HepG2 (cell line): ENCODE data around the gene CMTM1. TPM values are rescaled to one million over a fixed set of nuclear protein-coding genes. Genes with fewer than 3 reads are reported as not detected.

Experiments
- ARNT ChIP-seq: fragments of 450-650 bp; IDR thresholded peaks from 2 replicates; pipeline ENCODE4 v1.6.1; 2017
- BRD4 ChIP-seq: sonication (generic); formaldehyde crosslinking; IDR thresholded peaks from 2 replicates; pipeline ENCODE4 v1.4.0; 2020; ENCODE audit warnings: missing genetic modification reagents
- DPF2 ChIP-seq: sonication (generic); formaldehyde crosslinking; IDR thresholded peaks from 2 replicates; pipeline ENCODE4 v1.4.0; 2020; ENCODE audit warnings: mild to moderate bottlenecking, low read depth, missing genetic modification reagents, borderline replicate concordance
- EHMT2 ChIP-seq: fragments of 200-600 bp; sonication (generic); IDR thresholded peaks from 2 replicates; pipeline ENCODE4 v1.7.0; 2017; ENCODE audit warnings: antibody characterized with exemption, low read depth, low read length, borderline replicate concordance
- FIP1L1 ChIP-seq: fragments of 200-400 bp; formaldehyde crosslinking; IDR thresholded peaks from 2 replicates; pipeline ENCODE4 v1.6.1; 2018; ENCODE audit warnings: low read depth, mild to moderate bottlenecking, low read length, moderate library complexity, borderline replicate concordance; ENCODE audit not compliant: insufficient read depth
- FLYWCH1 ChIP-seq: sonication (generic); formaldehyde crosslinking; IDR thresholded peaks from 2 replicates; pipeline ENCODE4 v1.8.1; 2023; ENCODE audit warnings: mild to moderate bottlenecking, missing genetic modification reagents
- HOXA7 ChIP-seq: sonication (generic); formaldehyde crosslinking; IDR thresholded peaks from 2 replicates; pipeline ENCODE4 v1.8.1; 2022; ENCODE audit warnings: mild to moderate bottlenecking, missing genetic modification reagents, moderate library complexity
- JUND ChIP-seq: sonication (generic); formaldehyde crosslinking; IDR thresholded peaks from 2 replicates; pipeline ENCODE4 v1.8.0; 2022; ENCODE audit warnings: mild to moderate bottlenecking, missing genetic modification reagents
- MAFG ChIP-seq: sonication (generic); formaldehyde crosslinking; IDR thresholded peaks from 2 replicates; pipeline ENCODE4 v1.5.1; 2020; ENCODE audit warnings: mild to moderate bottlenecking, missing genetic modification reagents
- MBNL3 ChIP-seq: fragments of 250-450 bp; sonication (Bioruptor Pico); conservative IDR thresholded peaks from 2 replicates; pipeline ENCODE4 v1.8.0; 2022; ENCODE audit warnings: mild to moderate bottlenecking, inconsistent platforms
- NCOA1 ChIP-seq: sonication (generic); formaldehyde crosslinking; IDR thresholded peaks from 2 replicates; pipeline ENCODE4 v1.9.0; 2021; ENCODE audit warnings: missing genetic modification reagents
- NFYB ChIP-seq: sonication (generic); formaldehyde crosslinking; IDR thresholded peaks from 2 replicates; pipeline ENCODE4 v1.4.0; 2020; ENCODE audit warnings: missing genetic modification reagents
- PHF5A ChIP-seq: IDR thresholded peaks from one replicate; pipeline ENCODE4 v1.6.1; 2018; ENCODE audit warnings: low read depth, missing genetic modification reagents; ENCODE audit not compliant: unreplicated experiment
- POLR2G ChIP-seq: fragments of 200-400 bp; formaldehyde crosslinking; IDR thresholded peaks from 2 replicates; pipeline ENCODE4 v1.6.1; 2018; ENCODE audit warnings: mild to moderate bottlenecking, low read depth, low read length, moderate library complexity
- RAD51 ChIP-seq: fragments of 450-650 bp; IDR thresholded peaks from 2 replicates; pipeline ENCODE4 v1.6.1; 2016; ENCODE audit warnings: borderline replicate concordance
- REXO4 ChIP-seq: sonication (generic); formaldehyde crosslinking; IDR thresholded peaks from 2 replicates; pipeline ENCODE4 v1.8.0; 2022; ENCODE audit warnings: missing genetic modification reagents, mild to moderate bottlenecking, borderline replicate concordance
- SATB2 ChIP-seq: sonication (generic); formaldehyde crosslinking; IDR thresholded peaks from 2 replicates; pipeline ENCODE4 v1.5.0; 2020; ENCODE audit warnings: missing genetic modification reagents
- ZKSCAN8 ChIP-seq: IDR thresholded peaks from 2 replicates; pipeline ENCODE4 v1.6.1; 2016; ENCODE audit warnings: borderline replicate concordance, missing genetic modification reagents, missing compliant biosample characterization
- ZNF782 ChIP-seq: sonication (generic); formaldehyde crosslinking; IDR thresholded peaks from 2 replicates; pipeline ENCODE4 v1.4.0; 2020; ENCODE audit warnings: missing genetic modification reagents, mild to moderate bottlenecking, borderline replicate concordance
- ZNF850 ChIP-seq: sonication (generic); formaldehyde crosslinking; conservative IDR thresholded peaks from 2 replicates; pipeline ENCODE4 v1.9.0; 2021; ENCODE audit warnings: mild to moderate bottlenecking, missing genetic modification reagents
- ZNF883 ChIP-seq: sonication (generic); formaldehyde crosslinking; IDR thresholded peaks from 2 replicates; pipeline ENCODE4 v1.5.1; 2020; ENCODE audit warnings: mild to moderate bottlenecking, missing genetic modification reagents; ENCODE audit errors: not compliant biosample characterization
- ZSCAN22 ChIP-seq: sonication (generic); formaldehyde crosslinking; IDR thresholded peaks from 2 replicates; pipeline ENCODE4 v1.4.0; 2020; ENCODE audit warnings: mild to moderate bottlenecking, missing genetic modification reagents
- polyA plus RNA-seq, 8 experiments: library from polyadenylated mRNA; depleted of rRNA in 3 of 8; stranded (reverse) in 7 of 8; unstranded in 1 of 8; fragments of >200 nt; fragmentation: Illumina TruSeq in 4 of 8; extraction: Trizol in 4 of 8; gene quantifications; 2 replicates each; pipeline versions ENCODE4 v1.2.1 to v1.2.3, GENCODE V29; 2011 to 2016; ENCODE audit warnings: low read depth in 4 of 8, missing spikeins in 1 of 8, mixed read lengths in 1 of 8; ENCODE audit not compliant: insufficient read depth in 1 of 8
- total RNA-seq, 5 experiments: library from RNA; depleted of rRNA; stranded (reverse); fragments of >200 nt; fragmentation: Illumina TruSeq; extraction: Trizol; gene quantifications; 2 replicates each; pipeline ENCODE4 v1.2.3, GENCODE V29; 2016; ENCODE audit warnings: low read depth in 1 of 5
- TF ChIP-seq, protein P1 (sequence below): sonication (generic); formaldehyde crosslinking; IDR thresholded peaks from 2 replicates; pipeline ENCODE4; 2020; ENCODE audit warnings: missing genetic modification reagents, mild to moderate bottlenecking, borderline replicate concordance
- TF ChIP-seq, protein P2 (sequence below): IDR thresholded peaks from 2 replicates; pipeline ENCODE4 v1.6.1; 2012; ENCODE audit warnings: inconsistent platforms
- TF ChIP-seq, protein P3 (sequence below): sonication (generic); formaldehyde crosslinking; IDR thresholded peaks from 2 replicates; pipeline ENCODE4 v1.5.0; 2020; ENCODE audit warnings: mild to moderate bottlenecking, missing genetic modification reagents

The CMTM1 gene
- total and polyA plus RNA-seq, 2 of the 13 experiments (the other 11 are each of a cell fraction or from before 2014, with no cell fraction given) = 1.7 to 2.9 TPM

DNA sequence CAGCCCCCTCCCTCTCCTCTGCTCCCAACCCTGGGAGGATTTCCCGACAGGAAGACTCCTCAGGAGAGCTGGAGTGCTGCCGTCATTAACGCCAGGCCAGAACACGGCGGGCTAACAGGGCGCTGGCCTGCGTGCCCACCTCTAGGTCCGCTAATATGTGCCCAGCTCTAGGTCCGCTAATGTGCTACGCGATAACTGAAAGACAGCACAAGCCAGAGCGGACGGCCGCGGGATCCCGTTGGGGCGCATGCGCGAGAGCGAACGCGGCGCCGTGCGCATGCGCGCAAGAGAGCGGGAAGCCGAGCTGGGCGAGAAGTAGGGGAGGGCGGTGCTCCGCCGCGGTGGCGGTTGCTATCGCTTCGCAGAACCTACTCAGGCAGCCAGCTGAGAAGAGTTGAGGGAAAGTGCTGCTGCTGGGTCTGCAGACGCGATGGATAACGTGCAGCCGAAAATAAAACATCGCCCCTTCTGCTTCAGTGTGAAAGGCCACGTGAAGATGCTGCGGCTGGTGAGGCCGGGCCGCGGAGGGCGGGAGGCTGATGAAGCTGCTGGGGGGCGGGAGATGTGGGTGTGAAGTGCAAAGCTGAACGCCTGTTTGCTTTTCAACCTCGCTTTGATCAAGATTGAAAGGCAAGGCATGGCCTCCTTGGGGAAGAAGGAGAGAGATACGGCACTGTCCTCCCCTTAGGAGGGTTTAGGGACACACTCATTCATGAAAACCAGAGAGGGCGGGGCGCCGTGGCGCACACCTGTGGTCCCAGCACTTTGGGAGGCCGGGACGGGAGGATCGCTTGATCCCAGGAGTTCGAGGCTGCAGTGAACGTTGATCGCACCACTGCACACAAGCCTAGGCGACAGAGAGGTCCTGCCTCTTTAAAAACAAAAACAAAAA, 13.7 kb upstream of the CMTM1 start, which contains the start of gene CKLF (continued):
- TF ChIP-seq JUND (CRISPR knock-in tag) (peak; percentile 39; the same call in 1 of the 2 replicates), NFYB (CRISPR knock-in tag) (peak; percentile 35; the same call in 1 of the 2 replicates), FLYWCH1 (CRISPR knock-in tag) (peak; percentile 99), REXO4 (CRISPR knock-in tag) (peak; percentile 95; the same call in 1 of the 2 replicates), ZNF782 (peak; percentile 99), NCOA1 (CRISPR knock-in tag) (peak; percentile 99), ZSCAN22 (CRISPR knock-in tag) (peak; percentile 84), RAD51 (no peak), SATB2 (CRISPR knock-in tag) (peak; percentile 94; the same call in 1 of the 2 replicates), DPF2 (CRISPR knock-in tag) (no peak), BRD4 (CRISPR knock-in tag) (peak; percentile 65; the same call in 1 of the 2 replicates), ARNT (no peak), MAFG (no peak), HOXA7 (peak; percentile 96; the same call in 1 of the 2 replicates), MBNL3 (CRISPR knock-in tag) (no peak), ZNF883 (CRISPR knock-in tag) (peak; percentile 99), ZKSCAN8 (no peak), PHF5A (CRISPR knock-in tag) (no peak), POLR2G (peak; percentile 94), ZNF850 (CRISPR knock-in tag) (no peak), FIP1L1 (peak; percentile 96; the same call in 1 of the 2 replicates), EHMT2 (peak; percentile 32; the same call in 1 of the 2 replicates)
- TF ChIP-seq, protein P1, sequence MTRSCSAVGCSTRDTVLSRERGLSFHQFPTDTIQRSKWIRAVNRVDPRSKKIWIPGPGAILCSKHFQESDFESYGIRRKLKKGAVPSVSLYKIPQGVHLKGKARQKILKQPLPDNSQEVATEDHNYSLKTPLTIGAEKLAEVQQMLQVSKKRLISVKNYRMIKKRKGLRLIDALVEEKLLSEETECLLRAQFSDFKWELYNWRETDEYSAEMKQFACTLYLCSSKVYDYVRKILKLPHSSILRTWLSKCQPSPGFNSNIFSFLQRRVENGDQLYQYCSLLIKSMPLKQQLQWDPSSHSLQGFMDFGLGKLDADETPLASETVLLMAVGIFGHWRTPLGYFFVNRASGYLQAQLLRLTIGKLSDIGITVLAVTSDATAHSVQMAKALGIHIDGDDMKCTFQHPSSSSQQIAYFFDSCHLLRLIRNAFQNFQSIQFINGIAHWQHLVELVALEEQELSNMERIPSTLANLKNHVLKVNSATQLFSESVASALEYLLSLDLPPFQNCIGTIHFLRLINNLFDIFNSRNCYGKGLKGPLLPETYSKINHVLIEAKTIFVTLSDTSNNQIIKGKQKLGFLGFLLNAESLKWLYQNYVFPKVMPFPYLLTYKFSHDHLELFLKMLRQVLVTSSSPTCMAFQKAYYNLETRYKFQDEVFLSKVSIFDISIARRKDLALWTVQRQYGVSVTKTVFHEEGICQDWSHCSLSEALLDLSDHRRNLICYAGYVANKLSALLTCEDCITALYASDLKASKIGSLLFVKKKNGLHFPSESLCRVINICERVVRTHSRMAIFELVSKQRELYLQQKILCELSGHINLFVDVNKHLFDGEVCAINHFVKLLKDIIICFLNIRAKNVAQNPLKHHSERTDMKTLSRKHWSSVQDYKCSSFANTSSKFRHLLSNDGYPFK (CRISPR knock-in tag) = peak; percentile 94; the same call in 1 of the 2 replicates
- TF ChIP-seq, protein P2, sequence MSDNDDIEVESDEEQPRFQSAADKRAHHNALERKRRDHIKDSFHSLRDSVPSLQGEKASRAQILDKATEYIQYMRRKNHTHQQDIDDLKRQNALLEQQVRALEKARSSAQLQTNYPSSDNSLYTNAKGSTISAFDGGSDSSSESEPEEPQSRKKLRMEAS = peak; percentile 99
- TF ChIP-seq, protein P3, sequence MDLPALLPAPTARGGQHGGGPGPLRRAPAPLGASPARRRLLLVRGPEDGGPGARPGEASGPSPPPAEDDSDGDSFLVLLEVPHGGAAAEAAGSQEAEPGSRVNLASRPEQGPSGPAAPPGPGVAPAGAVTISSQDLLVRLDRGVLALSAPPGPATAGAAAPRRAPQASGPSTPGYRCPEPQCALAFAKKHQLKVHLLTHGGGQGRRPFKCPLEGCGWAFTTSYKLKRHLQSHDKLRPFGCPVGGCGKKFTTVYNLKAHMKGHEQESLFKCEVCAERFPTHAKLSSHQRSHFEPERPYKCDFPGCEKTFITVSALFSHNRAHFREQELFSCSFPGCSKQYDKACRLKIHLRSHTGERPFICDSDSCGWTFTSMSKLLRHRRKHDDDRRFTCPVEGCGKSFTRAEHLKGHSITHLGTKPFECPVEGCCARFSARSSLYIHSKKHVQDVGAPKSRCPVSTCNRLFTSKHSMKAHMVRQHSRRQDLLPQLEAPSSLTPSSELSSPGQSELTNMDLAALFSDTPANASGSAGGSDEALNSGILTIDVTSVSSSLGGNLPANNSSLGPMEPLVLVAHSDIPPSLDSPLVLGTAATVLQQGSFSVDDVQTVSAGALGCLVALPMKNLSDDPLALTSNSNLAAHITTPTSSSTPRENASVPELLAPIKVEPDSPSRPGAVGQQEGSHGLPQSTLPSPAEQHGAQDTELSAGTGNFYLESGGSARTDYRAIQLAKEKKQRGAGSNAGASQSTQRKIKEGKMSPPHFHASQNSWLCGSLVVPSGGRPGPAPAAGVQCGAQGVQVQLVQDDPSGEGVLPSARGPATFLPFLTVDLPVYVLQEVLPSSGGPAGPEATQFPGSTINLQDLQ (CRISPR knock-in tag) = peak; percentile 90
